GM19351 (cell line): ENCODE results near the gene GPR146.

Source experiments
- ATAC-seq: cut with Tn5 transposase; IDR thresholded peaks from one replicate; pipeline ENCODE4 v1.9.1; 2021; ENCODE audit warnings: mild to moderate bottlenecking, moderate library complexity; ENCODE audit not compliant: unreplicated experiment

Gene GPR146

DNA sequence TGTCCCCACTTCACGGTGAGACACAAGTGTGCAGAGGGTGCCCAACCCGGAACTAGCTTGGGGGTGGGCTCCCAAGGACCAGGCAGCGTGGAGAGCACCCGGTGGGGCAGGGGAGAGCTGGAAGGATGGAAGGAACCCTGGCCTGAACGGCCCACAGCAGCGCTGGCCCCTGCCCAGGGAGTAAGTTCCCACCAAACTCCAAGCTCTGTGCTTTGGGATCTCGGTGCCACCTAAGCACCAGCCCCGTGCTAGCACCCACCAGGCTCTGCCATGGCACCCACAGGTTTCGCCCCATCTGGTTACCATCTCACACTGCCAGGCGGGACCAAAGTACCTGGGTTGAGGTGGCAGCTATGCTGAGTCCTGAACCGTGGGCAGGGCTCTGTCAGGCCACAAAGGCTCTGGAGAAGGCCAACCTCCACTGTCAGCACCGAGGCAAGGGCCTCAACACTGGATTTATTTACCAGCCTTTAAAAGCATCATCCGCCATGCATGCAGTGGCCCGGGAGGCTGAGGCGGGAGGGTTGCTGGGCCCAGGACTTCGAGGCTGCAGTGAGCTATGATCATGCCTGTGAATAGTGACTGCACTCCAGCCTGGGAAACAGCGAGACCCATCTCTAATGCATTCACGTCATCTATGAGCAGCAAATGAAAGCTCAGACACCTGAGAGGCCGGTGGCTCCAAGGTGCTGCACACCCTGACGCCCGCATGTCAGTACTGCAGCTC, 59.6 kb downstream of the GPR146 start:
- peak; percentile 12 for ATAC-seq

DNA sequence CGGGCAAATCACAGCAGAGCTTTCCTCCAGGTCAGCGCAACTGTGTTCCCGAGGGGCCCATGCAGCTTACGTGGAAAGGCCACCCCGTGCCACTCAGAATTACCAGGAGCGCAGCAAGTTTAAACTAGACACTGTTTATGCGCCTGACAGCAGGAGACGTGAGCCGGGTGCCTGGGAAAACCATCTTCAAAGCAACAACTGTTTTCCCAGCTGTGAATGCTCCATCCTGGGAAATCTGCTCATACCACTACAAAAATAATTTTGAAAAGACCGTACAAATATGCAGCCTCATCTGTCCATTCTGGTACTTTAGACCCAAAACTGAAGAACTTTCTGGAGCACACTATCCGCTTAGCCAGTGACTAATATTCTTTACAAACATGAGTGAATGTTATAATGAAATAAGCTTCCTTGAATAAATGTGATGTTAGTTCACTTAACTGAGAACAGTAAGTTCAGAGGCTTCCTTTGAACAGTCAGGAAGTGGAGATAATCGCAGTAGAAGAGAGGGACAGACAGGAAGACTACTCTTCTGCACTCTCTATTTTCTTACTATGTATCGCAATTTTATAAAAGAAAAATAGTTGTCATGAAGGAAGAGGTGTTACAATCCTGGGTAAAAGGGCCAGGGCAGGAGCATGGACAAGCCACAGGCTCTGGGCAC, 60.3 kb downstream of the GPR146 start:
- no peak for ATAC-seq

DNA sequence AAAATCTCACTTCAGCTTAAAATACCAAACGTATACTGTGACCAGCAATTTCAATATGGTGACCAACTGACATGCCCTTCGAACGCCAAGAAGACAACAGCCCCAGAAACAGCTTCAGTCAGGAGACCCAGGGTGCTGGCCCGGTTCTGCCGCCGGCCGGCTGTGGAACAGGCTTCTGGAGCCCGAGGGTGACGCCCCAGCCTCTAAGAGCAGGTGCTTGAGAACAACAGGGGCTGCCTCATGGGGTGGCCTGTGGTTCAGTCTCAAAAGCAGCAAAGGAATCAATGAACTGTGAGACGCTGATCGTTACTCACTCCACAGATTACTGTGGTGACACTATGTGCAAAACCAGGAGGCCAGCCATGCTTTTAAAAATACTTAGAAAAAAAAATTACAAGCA, 60.8 kb downstream of the GPR146 start:
- peak; percentile 52 for ATAC-seq

DNA sequence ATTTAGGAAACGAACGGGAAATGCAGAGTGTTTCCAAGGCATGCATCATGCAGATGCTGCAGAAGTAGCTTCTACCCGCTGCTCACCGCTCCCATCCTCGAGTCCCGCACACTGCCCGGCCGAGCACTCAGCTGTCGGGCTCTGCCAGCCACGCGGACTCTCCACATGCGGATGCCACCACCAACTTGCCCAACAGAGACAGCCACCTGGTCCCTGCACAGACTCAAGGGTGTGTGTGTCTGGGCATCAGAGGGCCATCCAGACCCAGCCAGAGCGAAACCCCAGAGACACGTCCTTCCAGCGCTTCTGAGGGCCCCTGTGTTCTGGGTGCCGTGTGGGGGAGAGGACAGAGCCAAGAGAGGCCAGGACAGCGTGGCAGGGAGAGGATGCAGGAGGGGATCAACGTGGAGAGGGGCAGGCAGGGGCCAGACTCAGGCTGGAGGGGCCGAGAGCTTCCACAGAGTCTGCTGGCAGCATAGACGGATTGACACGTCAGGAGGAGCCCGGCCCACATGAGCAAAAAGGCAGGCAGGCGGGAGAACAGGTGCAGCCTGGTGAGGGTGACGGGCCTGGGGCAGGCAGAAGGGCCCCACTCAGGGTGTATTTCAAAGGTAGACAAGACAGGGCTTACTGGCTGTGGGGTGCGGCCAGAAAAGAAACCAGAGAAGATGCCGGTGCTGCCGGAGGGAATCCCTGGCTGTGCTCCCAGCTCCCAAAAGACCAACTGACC, 61.9 kb downstream of the GPR146 start:
- ATAC-seq, result no peak

DNA sequence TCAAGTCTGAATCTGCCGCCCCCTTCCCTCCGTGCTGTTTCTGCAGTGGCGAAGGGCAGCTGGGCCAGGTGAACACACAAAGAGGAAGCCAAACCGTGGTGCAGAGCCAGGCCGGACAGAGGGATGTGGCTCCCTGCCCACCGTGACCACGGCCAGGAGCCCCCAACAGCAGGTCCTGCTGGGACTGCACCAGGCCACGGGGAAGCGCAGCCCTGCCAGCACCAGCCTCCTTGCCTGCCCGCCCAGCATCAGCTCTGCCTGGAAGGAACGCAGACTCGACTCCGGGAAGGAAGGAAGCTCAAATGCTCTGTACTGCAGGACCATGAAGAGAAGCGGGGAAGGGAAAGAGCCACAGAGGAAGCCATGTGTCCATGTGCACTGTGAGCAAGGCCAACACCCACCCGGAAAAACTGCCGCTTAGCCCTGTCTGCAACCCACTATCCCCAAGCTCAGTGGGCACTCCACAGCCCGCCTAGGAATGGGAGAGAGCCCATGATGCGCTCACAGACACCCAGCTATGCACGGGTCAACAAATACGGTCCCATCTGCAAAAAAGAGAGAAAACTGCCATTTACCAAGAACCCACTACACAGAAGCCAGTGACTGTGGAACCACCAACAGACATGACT, 62.6 kb downstream of the GPR146 start:
- no peak for ATAC-seq

DNA sequence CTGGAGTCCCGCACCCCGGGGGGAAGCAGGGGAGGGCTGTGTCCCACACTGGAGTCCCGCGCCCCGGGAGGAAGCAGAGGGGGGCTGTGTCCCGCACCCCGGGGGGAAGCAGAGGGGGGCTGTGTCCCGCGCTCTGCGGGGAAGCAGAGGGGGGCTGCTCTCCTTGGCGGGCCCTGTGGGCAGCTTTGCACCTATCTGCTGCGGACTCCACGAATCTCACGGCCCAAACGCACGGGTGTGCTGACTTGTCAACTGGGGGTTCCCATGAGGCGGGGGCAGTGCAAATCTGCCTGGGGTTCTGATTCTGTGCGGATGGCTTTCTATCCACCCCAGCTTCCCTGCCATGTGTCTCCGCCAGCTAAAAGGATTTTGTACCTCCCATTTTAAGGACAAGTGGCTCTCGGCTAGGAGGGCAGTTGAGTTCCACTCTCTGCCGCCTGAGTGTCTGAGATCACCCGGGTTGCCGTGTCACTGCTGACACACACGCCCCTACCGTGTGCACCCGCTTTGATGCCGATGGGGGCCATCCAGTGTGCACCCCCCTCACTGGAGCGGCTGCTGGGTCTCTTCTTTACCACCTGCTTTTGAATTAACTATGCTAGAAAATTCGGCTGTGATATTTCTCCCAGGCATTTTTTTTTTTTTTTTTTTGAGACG, 64.0 kb downstream of the GPR146 start:
- ATAC-seq, result no peak
